Measurements from ENCODE around the gene GLIPR1L2.
"Not testable (repeated sequence)": the region's sequence is repeated elsewhere in the genome, so short reads cannot be mapped to it uniquely, and the experiment has no call there.

Gene GLIPR1L2

GRCh38 chr12:75444429-75445136, 53.7 kb downstream of the GLIPR1L2 start:
- H3K27ac ChIP-seq = no peak overlapping the region
- TF ChIP-seq, protein P1, sequence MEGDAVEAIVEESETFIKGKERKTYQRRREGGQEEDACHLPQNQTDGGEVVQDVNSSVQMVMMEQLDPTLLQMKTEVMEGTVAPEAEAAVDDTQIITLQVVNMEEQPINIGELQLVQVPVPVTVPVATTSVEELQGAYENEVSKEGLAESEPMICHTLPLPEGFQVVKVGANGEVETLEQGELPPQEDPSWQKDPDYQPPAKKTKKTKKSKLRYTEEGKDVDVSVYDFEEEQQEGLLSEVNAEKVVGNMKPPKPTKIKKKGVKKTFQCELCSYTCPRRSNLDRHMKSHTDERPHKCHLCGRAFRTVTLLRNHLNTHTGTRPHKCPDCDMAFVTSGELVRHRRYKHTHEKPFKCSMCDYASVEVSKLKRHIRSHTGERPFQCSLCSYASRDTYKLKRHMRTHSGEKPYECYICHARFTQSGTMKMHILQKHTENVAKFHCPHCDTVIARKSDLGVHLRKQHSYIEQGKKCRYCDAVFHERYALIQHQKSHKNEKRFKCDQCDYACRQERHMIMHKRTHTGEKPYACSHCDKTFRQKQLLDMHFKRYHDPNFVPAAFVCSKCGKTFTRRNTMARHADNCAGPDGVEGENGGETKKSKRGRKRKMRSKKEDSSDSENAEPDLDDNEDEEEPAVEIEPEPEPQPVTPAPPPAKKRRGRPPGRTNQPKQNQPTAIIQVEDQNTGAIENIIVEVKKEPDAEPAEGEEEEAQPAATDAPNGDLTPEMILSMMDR (IDR thresholded peaks at IDR 0.05) = no peak
- TF ChIP-seq ZFX (IDR thresholded peaks at IDR 0.05; ENCODE audit: borderline replicate concordance) = no peak

GRCh38 chr12:75445137-75445507, 54.2 kb downstream of the GLIPR1L2 start:
- not testable (repeated sequence) for H3K27ac ChIP-seq

GRCh38 chr12:75446857-75447256, 56.0 kb downstream of the GLIPR1L2 start:
- no peak overlapping the region for H3K27ac ChIP-seq
- TF ChIP-seq ZFX (IDR thresholded peaks at IDR 0.05; ENCODE audit: borderline replicate concordance) = no peak
- TF ChIP-seq, protein P1 (IDR thresholded peaks at IDR 0.05) = no peak

DNA sequence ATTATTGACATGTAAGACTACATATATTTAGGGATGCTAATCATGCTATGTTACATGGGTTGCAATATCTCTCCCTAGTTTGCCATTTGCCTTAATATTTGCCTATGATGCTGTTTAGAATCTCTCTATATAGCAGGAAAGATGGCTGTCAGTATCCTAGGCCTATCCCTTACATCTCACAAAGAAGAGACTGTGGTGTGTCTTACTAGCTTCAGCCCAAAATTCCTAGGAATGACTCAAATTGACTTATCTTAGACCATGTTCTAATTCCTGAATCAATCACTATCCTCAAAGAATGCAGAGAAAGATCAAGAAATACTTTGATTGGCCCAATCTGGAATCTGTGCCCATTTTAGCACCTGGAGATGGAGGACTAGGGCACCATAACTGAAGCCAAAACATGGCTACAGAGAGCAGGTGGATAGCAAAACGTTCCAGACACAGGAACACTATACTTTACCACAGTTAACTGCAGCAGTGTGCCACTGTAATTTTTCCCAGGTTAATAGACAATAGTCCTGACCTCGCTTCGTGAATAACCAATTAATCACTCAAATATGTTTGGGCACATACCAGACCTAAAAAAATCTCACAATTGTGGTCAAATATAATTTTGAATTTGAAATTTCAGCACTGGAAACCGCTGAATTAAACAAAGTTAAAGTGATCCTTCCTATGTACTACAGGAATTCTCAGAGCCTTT, 57.0 kb downstream of the GLIPR1L2 start:
- H3K27ac ChIP-seq = no peak overlapping the region

DNA sequence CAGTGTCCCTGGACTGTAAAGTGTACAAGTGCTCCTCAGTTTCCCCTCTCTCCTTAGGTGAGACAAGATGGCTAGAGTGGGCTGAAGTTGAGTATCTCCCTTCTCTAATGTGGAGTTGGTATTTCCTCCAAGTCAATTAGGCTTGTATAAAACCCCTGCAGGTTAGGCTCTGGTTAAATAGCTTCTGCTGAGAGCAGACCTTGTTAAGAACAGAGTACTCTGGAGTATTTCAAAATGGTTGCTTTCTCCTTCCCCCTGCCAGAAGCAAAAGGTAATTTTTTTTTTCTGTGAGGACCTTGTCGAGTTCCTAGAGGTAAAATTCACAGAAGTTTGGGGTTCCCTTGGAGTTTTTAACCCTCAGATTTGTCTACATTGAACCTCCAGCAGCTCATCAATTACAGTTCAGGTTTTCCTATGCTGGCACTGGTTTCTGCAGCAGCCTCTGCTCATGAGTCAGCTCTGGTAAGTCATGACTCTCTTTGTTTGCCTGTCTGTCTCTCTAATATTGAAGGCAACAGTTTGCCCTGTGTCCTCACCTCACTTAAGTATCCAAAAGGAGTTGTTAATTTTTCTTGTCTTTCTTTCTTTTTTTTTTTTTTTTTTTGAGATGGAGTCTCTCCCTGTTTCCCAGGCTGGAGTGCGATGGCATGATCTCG, 61.9 kb downstream of the GLIPR1L2 start:
- no peak overlapping the region for H3K27ac ChIP-seq
- TF ChIP-seq, protein P1 (IDR thresholded peaks at IDR 0.05) = no peak
- TF ChIP-seq ZFX (IDR thresholded peaks at IDR 0.05; ENCODE audit: borderline replicate concordance) = no peak

More for the DNA sequence above, 57.0 kb downstream of the GLIPR1L2 start:
- TF ChIP-seq, protein P1 (IDR thresholded peaks at IDR 0.05) = no peak

GRCh38 chr12:75455839-75456238, 65.0 kb downstream of the GLIPR1L2 start:
- no peak for TF ChIP-seq ZFX (IDR thresholded peaks at IDR 0.05; ENCODE audit: borderline replicate concordance)
- TF ChIP-seq, protein P1 (IDR thresholded peaks at IDR 0.05) = no peak
- no peak overlapping the region for H3K27ac ChIP-seq

- H3K27ac ChIP-seq = no peak overlapping the region
- no peak for TF ChIP-seq ZFX (IDR thresholded peaks at IDR 0.05; ENCODE audit: borderline replicate concordance)
- TF ChIP-seq, protein P1 (IDR thresholded peaks at IDR 0.05) = no peak
Measured at GRCh38 chr12:75457191-75457590, 66.3 kb downstream of the GLIPR1L2 start.

DNA sequence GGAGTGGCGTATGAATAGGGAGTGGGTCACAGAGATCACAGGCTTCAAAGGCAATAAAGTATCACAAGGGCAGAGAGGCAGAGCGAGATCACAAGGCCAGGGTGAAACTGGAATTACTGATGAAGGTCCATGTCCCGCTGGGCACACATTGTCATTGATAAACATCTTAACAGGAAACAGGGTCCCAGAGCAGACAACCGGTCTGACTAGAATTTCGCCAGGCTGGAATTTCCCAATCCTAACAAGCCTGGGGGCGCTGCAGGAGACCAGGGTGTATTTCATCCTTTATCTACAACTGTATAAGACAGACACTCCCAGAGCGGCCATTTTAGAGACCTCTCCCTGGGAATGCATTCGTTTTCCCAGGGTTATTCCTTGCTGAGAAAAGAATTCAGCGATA, 67.0 kb downstream of the GLIPR1L2 start:
- H3K27ac ChIP-seq = not testable (repeated sequence)
